Esophagus squamous epithelium (tissue), 5 donors: Measurements from ENCODE around the gene DNAH1. TPM values are rescaled to one million over a fixed set of nuclear protein-coding genes. Genes with fewer than 3 reads are reported as not detected.
"Not testable (repeated sequence)": the region's sequence is repeated elsewhere in the genome, so short reads cannot be mapped to it uniquely, and the experiment has no call there.

ENCODE experiments used
- DNase-seq: peaks from one replicate; lab custom pipeline; 2025; lab: John Stamatoyannopoulos, UW
- H3K27ac ChIP-seq, 4 donors: fragments of 200-600 bp; sonication (generic); one replicate each; pipeline ENCODE4 v1.5.1; 2016 to 2019; ENCODE audit warnings: mild to moderate bottlenecking in 1 of 4
- H3K27me3 ChIP-seq, 4 donors: fragments of 200-600 bp; sonication (generic); 1 replicate in 3 of 4; 2 replicates in 1 of 4; pipeline versions ENCODE4 v1.5.1 to v1.6.0; 2017 to 2021; ENCODE audit warnings: antibody characterized with exemption in 1 of 4
- H3K36me3 ChIP-seq, 3 donors: fragments of 200-600 bp; sonication (generic); one replicate each; pipeline ENCODE4 v1.5.1; 2016 to 2019
- H3K4me1 ChIP-seq, 3 donors: fragments of 200-600 bp; sonication (generic); one replicate each; pipeline ENCODE4 v1.5.1; 2017 to 2019
- H3K4me3 ChIP-seq, 4 donors: fragments of 200-600 bp; sonication (generic); 1 replicate in 3 of 4; 2 replicates in 1 of 4; pipeline ENCODE4 v1.5.1; 2016 to 2019; ENCODE audit warnings: mild to moderate bottlenecking in 2 of 4, moderate library complexity in 1 of 4
- H3K9me3 ChIP-seq, 3 donors: fragments of 200-600 bp; sonication (generic); one replicate each; pipeline ENCODE4 v1.5.1; 2016 to 2019
- CTCF ChIP-seq, 6 experiments: fragments of 450-650 bp in 4 of 6; fragments of 200-600 bp in 2 of 6; sonication (generic) in 2 of 6; IDR thresholded peaks; one replicate each; pipeline ENCODE4 v1.5.1; 2016 to 2019; ENCODE audit warnings: antibody characterized with exemption in 6 of 6, mild to moderate bottlenecking in 4 of 6, moderate library complexity in 4 of 6
- POLR2A ChIP-seq, 4 donors: fragments of 450-650 bp; IDR thresholded peaks; one replicate each; pipeline ENCODE4 v1.6.1; 2017; ENCODE audit warnings: antibody characterized with exemption in 4 of 4, mild to moderate bottlenecking in 4 of 4, moderate library complexity in 3 of 4
- WGBS, 2 donors: methylation state at CpG; one replicate each; pipeline ENCODE4 v1.1.5; 2018; 5-methylcytosine and 5-hydroxymethylcytosine counted together
- intact Hi-C: fragments of 100-400 bp; cut with DNase I; formaldehyde crosslinking; loops from one replicate; pipeline ENCODE4 v1.15.0; 2022
- total RNA-seq, 4 donors: library from RNA; depleted of rRNA; stranded (reverse); fragments of >200 nt; gene quantifications; one replicate each; pipeline ENCODE4 v1.1.0, GENCODE V29; 2016
- donor health status: DM: yes; HTN: yes; CAD: no.

DNAH1 gene
- 1 to 10 TPM; 1.3 to 5.9 (median 1.9) TPM for total RNA-seq

- Histone ChIP-seq H3K4me3 (peak within 1 kb of the TSS in 3 of 4 donors; percentile 33 to 53 (median 34)), H3K36me3 (no peaks in the 10 kb centered on the region), H3K27me3 (no peaks in the 10 kb centered on the region), H3K27ac (no peak within 1 kb of the TSS), H3K9me3 (no peaks in the 10 kb centered on the region), H3K4me1 (peaks cover 21 to 40% (median 24%) of the 10 kb centered on the region in 3 donors)
- 100% methylated on average over 2 to 3 of the region's 3 CpGs for WGBS, 2 donors
- intact Hi-C loops = no loop called here
- no peak for DNase-seq
- TF ChIP-seq CTCF (IDR thresholded peaks at IDR 0.05) (no peak), POLR2A (IDR thresholded peaks at IDR 0.05) (no peak)
These were observed at the start of gene DNAH1 for GRCh38 chr3:52315977-52316764. TSS of gene DNAH1 (plus strand) at chr3:52316319. CDS start at chr3:52322443, 6,124 bp downstream.

- 64 to 71% methylated on average over 4 to 7 of the region's 7 CpGs for WGBS, 2 donors
- Histone ChIP-seq H3K4me1 (peaks cover 9 to 88% (median 47%) of the 10 kb centered on the region in 3 donors), H3K27ac (peak overlapping the region; percentile 2 to 66 (median 32)), H3K4me3 (no peak overlapping the region), H3K36me3 (peaks cover 0 to 85% (median 38%) of the 10 kb centered on the region in 3 donors), H3K9me3 (no peaks in the 10 kb centered on the region), H3K27me3 (no peaks in the 10 kb centered on the region)
- no peak for TF ChIP-seq CTCF (IDR thresholded peaks at IDR 0.05)
- TF ChIP-seq POLR2A (IDR thresholded peaks at IDR 0.05) = no peak
- intact Hi-C loops = no loop called here
- no peak for DNase-seq
These were observed 48.1 kb upstream of the DNAH1 start for GRCh38 chr3:52268036-52268435.

GRCh38 chr3:52269776-52270175, 46.3 kb upstream of the DNAH1 start:
- no peak for DNase-seq
- intact Hi-C loops = loop anchor here (5.0 kb wide), 1 partner anchor 32 kb away; the partner anchor contains the start of gene TWF2
- TF ChIP-seq CTCF (IDR thresholded peaks at IDR 0.05) = no peak
- no peak for TF ChIP-seq POLR2A (IDR thresholded peaks at IDR 0.05)
- Histone ChIP-seq H3K27me3 (no peaks in the 10 kb centered on the region), H3K36me3 (peaks cover 0 to 84% (median 30%) of the 10 kb centered on the region in 3 donors), H3K4me3 (peak overlapping the region in 1 of 4 donors; percentile 18), H3K4me1 (peaks cover 9 to 90% (median 59%) of the 10 kb centered on the region in 3 donors), H3K9me3 (no peaks in the 10 kb centered on the region), H3K27ac (peak overlapping the region; percentile 46 to 71 (median 64))
- 54 to 55% methylated on average over 3 of the region's 3 CpGs for WGBS, 2 donors

GRCh38 chr3:52270252-52270754, 45.8 kb upstream of the DNAH1 start:
- DNase-seq = no peak
- WGBS, 2 donors = 42 to 66% methylated on average over 8 to 9 of the region's 9 CpGs
- Histone ChIP-seq H3K4me1 (peaks cover 9 to 90% (median 62%) of the 10 kb centered on the region in 3 donors), H3K36me3 (peaks cover 0 to 85% (median 29%) of the 10 kb centered on the region in 3 donors), H3K27ac (peak overlapping the region; percentile 46 to 71 (median 64)), H3K4me3 (peak overlapping the region in 1 of 4 donors; percentile 18), H3K9me3 (no peaks in the 10 kb centered on the region), H3K27me3 (no peaks in the 10 kb centered on the region)
- TF ChIP-seq CTCF (IDR thresholded peaks at IDR 0.05) (no peak), POLR2A (IDR thresholded peaks at IDR 0.05) (no peak)
- intact Hi-C loops = loop anchor here (5.0 kb wide), 1 partner anchor 33 kb away; the partner anchor contains the start of gene TWF2

- WGBS, 2 donors = 73 to 81% methylated on average over 7 to 9 of the region's 9 CpGs
- peak overlapping the region; percentile 46 to 71 (median 64) for H3K27ac ChIP-seq
These were observed 43.9 kb upstream of the DNAH1 start for GRCh38 chr3:52272172-52272571.

More at GRCh38 chr3:52272172-52272571, 43.9 kb upstream of the DNAH1 start:
- Histone ChIP-seq H3K4me1 (peaks cover 23 to 100% (median 80%) of the 10 kb centered on the region in 3 donors), H3K36me3 (peaks cover 0 to 66% (median 15%) of the 10 kb centered on the region in 3 donors)
- not testable (repeated sequence) for H3K27me3 ChIP-seq, H3K4me3 ChIP-seq, H3K9me3 ChIP-seq, DNase-seq
- intact Hi-C loops = loop anchor here (5.0 kb wide), 1 partner anchor 35 kb away; the partner anchor contains the start of gene TWF2
